ENCODE measurements around the gene ARHGAP26. TPM values are rescaled to one million over a fixed set of nuclear protein-coding genes. Genes with fewer than 3 reads are reported as not detected.

The ARHGAP26 gene
- total RNA-seq, 1 experiment from 2014 or later, result 1.7 TPM

DNA sequence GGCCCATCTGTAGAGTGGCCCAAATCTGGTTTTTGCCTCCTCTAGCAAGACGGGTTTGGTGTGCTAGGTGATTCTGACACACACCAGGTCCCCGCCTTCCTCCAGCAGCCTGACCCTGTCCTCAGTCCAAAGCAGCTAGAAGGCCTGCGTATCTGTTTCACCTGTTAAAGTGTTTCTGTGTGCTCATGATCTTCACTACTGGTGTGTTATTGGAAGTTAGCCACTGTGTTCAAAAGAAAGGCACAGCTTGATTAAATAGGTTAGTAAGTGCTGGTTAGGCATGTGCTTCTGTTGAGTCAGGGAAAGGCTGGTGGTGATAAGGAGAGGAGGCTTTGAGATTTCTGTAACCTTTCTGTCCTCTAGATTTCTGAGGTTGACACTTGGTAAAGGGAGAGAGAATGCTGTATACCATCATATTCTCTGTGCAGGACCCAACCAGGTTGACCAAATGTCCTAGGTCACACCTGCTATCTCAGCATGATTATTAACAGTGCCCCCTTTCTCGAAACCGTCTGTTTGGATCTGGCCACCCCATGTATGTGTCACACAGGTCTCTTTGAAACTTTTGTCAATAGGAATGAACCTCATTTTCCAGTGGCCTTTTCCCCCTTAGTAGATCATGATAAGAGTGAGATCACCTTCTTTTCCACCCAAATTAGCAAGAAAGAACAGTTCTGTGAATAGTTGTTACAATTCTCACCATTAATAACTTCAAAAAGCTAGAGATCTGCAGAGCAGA is 58.8 kb downstream of the ARHGAP26 start:
- DNase-seq (ENCODE audit: low spot score), result no peak

DNA sequence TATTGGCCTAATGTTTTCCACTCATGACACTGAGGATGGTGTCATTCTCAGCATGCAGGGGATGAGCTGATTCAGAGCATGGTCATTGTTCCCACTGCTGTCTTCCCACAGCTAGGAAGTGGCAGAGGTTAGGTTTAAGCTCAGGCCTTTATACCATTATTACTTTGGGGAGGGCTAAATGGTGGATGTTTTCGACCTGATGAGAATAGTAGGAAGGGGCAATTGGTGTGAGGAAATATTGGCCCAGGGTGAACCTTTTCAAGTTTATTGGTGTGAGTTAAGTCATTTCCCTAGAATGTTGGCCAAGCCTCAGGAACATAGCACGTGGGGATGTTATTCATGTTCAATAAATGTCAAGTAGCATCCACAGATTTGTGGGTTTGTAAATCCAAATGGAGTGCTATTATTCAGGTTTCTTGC is 59.6 kb downstream of the ARHGAP26 start:
- DNase-seq (ENCODE audit: low spot score), result no peak

- no peak for DNase-seq (ENCODE audit: low spot score)
Observed at GRCh38 chr5:142830241-142831008, 60.2 kb downstream of the ARHGAP26 start.

DNA sequence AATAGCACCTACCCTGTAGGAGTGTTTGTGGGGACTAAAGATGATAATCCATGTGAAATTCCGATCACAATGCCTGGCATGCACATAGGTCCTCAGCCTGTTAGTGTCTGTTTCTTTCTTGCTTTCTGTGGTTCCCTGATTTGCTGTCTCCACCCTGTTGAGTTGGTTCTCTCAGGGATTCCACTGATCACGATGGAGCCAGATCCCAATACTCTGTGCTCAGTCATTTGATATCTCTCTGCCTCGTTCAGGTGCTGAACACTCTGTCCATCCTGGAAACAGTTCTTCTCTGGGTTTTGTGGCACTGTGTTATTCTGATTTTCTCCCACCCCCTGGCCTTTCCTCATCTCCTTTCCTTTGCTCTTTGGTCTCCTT is 60.8 kb downstream of the ARHGAP26 start:
- no peak for DNase-seq (ENCODE audit: low spot score)

GRCh38 chr5:142832263-142832662 is 62.1 kb downstream of the ARHGAP26 start:
- no peak for DNase-seq (ENCODE audit: low spot score)

GRCh38 chr5:142833517-142834449 is 63.6 kb downstream of the ARHGAP26 start:
- DNase-seq (ENCODE audit: low spot score), result no peak

- DNase-seq (ENCODE audit: low spot score), result no peak
Observed at GRCh38 chr5:142834504-142834903, 64.3 kb downstream of the ARHGAP26 start.

GRCh38 chr5:142835540-142835939 is 65.4 kb downstream of the ARHGAP26 start:
- no peak for DNase-seq (ENCODE audit: low spot score)

DNA sequence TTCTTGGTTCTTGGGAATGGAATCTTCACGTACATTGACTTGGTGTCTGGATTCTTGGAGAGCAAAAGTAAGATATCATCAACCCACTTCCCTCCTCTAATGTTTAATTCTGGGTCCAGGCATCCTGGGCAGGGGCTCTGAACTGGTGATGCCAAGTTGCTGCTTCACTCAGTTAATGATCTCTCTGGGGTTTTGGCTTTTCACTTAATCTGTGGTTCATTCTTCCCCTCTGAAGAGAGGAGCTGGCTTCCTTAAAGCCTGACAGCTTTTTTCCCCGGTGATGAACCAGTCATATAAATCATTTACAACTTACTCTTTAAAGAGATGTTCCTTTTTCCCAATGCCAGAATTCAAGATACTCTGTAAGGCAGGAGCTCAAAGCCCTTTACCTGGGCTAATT is 65.9 kb downstream of the ARHGAP26 start:
- DNase-seq (ENCODE audit: low spot score), result no peak

GRCh38 chr5:142837081-142837725 is 67.0 kb downstream of the ARHGAP26 start:
- DNase-seq (ENCODE audit: low spot score), result no peak

DNA sequence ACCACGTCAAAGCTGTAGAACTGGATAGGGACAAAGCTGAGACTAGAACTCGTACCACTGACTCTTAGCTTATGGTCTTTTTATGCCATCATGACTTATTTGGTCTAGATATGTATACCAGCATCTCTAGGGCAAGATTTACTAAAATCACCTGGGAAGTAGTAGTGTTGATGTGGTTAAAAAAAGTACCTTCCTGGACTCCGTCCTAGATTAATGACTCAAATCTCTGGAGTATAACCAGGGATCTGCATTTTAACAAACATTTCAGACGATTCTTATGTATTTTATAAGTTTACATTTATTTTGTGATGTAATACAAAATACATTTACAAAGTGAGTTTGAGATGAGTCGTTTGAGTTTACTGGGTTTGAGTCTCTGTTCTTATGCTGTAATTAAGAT is 68.7 kb downstream of the ARHGAP26 start:
- DNase-seq (ENCODE audit: low spot score), result no peak

GRCh38 chr5:142839711-142840346 is 69.7 kb downstream of the ARHGAP26 start:
- no peak for DNase-seq (ENCODE audit: low spot score)

GRCh38 chr5:142840575-142840974 is 70.4 kb downstream of the ARHGAP26 start:
- DNase-seq (ENCODE audit: low spot score), result no peak

DNA sequence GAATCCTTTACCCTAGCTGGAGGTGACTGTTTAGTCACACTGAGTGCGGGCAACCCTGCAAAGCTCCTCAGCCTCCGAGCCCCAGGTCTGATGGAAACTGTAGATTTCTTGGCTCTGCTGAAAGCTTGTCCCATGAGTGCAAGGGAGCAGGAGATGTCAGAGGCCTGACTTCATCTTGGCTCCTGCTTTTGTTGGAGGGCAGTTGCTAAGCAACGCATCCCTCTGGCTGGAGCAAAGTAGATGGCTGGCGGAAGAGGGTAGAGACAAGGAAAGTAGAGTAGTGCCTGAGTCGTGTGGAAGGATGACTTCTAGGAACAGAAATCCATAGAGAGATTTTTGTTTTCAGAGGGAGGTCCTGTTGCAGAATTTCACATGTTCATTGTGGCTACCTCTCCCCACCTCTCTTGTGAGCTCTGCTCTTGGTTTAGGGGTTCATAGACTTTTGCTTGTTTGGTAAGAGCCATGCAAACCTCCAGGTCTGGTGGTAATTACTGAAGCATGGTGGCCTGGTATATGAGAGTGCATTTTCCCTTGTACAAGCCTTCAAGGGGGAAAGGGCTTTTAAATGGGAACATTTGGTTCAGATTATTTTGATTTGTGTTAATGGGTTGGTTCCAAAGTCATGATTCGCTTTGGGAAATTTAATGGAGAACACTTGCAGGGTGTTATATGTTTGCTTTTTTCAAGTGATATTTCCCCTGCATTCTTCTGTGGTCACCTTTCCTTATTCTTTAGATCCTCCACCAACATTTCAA is 71.5 kb downstream of the ARHGAP26 start:
- no peak for DNase-seq (ENCODE audit: low spot score)

DNA sequence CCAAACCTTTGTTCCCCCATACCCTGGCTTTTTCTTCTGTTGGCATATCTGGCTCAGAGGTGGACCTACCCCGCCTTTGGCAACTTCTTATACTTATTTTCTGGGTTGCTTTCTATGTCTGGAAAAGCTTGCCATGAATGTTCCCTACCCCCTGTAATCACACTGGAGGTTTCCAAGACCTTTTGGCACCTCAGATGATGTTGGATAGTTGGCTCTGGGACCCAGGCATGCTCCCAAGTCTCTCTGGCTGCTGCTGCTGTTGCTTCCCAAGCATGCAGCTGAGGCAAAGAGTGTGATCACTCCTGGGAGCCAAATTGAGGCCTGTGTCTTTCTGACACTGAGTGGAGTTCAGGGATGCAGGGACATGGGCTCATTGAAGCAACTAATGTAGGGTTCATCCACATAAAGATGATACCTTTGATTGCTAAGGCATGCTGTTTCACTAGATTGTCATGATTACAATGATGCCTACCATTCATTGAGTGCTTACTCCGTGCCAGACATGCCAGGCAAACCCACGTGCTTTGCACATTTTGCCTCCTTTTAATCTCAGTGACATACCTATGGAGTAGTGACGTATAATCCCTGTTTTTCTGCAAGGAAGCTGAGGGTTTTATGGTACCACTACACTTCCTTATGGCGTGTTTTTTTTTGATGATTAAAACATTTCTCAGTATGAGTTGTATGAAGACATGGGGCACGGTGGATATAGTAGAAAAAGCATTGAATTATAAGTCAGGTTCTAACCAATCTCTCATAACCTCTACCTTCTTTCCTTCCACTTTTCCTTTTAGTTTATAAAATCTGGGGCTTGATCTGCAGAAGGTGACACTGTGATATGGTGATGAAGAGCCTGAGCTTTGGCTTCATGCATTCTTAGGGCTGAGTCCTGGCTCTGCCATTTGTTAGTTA is 73.1 kb downstream of the ARHGAP26 start:
- no peak for DNase-seq (ENCODE audit: low spot score)

- DNase-seq (ENCODE audit: low spot score), result no peak
Observed at GRCh38 chr5:142844866-142845265, 74.7 kb downstream of the ARHGAP26 start.

- no peak for DNase-seq (ENCODE audit: low spot score)
Observed at GRCh38 chr5:142845402-142845921, 75.3 kb downstream of the ARHGAP26 start.

GRCh38 chr5:142845954-142846398 is 75.8 kb downstream of the ARHGAP26 start:
- DNase-seq (ENCODE audit: low spot score), result no peak

DNA sequence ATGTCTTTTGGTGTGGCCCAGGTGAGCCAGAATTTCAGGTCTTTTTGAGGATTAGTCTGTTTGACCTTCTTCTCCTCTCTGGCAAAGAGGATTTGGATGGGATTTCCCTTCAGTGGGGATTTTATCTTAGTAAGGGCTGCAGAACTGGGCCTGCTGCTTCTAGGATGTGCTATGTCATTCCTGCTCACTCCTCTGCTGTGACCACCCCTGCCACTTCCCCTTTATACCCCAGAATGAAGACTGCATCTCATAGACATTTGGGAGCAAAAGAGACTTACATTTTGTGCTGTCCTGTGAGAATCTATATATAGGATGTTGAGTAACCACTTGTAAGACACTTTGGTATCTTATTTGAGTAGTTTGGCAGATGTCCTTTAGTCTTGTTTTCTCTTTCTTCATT is 76.2 kb downstream of the ARHGAP26 start:
- no peak for DNase-seq (ENCODE audit: low spot score)

Measured in H4 (cell line).